Measurements from ENCODE around the gene TMEM145.

DNA sequence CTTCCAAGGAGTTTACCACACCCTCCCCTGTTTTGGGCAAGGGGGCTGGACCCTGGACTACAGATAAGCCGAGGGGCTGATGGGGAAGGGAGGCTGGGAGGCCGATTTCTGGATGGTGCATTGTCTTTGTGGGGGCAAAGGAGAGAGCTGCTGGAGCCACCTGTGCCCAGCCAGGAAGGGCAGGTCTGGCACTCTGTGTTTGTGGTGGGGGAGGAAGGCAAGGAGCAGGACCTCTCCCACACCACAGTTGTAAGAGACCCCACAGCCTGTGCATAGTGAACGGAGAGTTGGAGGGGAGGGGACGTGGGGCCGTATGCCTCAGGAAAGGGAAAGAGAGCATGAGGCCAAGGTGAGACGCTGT lies 27.1 kb upstream of the TMEM145 start:
- TF ChIP-seq, protein P1, sequence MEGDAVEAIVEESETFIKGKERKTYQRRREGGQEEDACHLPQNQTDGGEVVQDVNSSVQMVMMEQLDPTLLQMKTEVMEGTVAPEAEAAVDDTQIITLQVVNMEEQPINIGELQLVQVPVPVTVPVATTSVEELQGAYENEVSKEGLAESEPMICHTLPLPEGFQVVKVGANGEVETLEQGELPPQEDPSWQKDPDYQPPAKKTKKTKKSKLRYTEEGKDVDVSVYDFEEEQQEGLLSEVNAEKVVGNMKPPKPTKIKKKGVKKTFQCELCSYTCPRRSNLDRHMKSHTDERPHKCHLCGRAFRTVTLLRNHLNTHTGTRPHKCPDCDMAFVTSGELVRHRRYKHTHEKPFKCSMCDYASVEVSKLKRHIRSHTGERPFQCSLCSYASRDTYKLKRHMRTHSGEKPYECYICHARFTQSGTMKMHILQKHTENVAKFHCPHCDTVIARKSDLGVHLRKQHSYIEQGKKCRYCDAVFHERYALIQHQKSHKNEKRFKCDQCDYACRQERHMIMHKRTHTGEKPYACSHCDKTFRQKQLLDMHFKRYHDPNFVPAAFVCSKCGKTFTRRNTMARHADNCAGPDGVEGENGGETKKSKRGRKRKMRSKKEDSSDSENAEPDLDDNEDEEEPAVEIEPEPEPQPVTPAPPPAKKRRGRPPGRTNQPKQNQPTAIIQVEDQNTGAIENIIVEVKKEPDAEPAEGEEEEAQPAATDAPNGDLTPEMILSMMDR (conservative IDR thresholded peaks at IDR 0.05; ENCODE audit: low read depth, low read length), result no peak
- no peak for TF ChIP-seq EZH2 (IDR thresholded peaks at IDR 0.05; ENCODE audit: borderline replicate concordance, low read depth, low read length, poor library complexity, severe bottlenecking)

Data from A673 (cell line).